Measurements from ENCODE around the gene MRAS. TPM values are rescaled to one million over a fixed set of nuclear protein-coding genes. Genes with fewer than 3 reads are reported as not detected.
A peak's percentile ranks its signal among the peaks of the same experiment; 100 is the strongest.

Gene MRAS
- total and polyA plus RNA-seq, 11 donors = 112 to 413 (median 252) TPM

- ATAC-seq (no peak), DNase-seq (no peak)
- H3K36me3 ChIP-seq = peaks cover 0 to 42% (median 38%) of the 10 kb centered on the region in 9 donors
- no peak overlapping the region for H3K4me3 ChIP-seq
- intact Hi-C loops (cut with DNase I) = no loop called here
- TF ChIP-seq CTCF (IDR thresholded peaks at IDR 0.05) = no peak
- TF ChIP-seq POLR2A (IDR thresholded peaks at IDR 0.05) = no peak
- 80 to 87% (median 83%) methylated on average over 2 of the region's 2 CpGs for WGBS, 4 donors
- H3K27me3 ChIP-seq = no peaks in the 10 kb centered on the region
- peaks cover 0 to 19% (median 2%) of the 10 kb centered on the region in 12 donors for H3K4me1 ChIP-seq
- no peak overlapping the region for H3K27ac ChIP-seq
- no peaks in the 10 kb centered on the region for H3K9me3 ChIP-seq
These were observed 58.2 kb downstream of the MRAS start for GRCh38 chr3:138406606-138407005.

- TF ChIP-seq CTCF (IDR thresholded peaks at IDR 0.05) = no peak
- no peak for TF ChIP-seq POLR2A (IDR thresholded peaks at IDR 0.05)
- intact Hi-C loops (cut with DNase I) = no loop called here
These were observed 59.0 kb downstream of the MRAS start for GRCh38 chr3:138407236-138407907.

GRCh38 chr3:138408751-138409570 is 60.6 kb downstream of the MRAS start:
- 56 to 65% (median 61%) methylated on average over 7 of the region's 7 CpGs for whole genome bisulfite sequencing, 4 donors
- ATAC-seq = peak in 3 of 4 donors; percentile 8 to 25 (median 22)
- DNase-seq = no peak
- TF ChIP-seq POLR2A (IDR thresholded peaks at IDR 0.05) = no peak
- TF ChIP-seq CTCF (IDR thresholded peaks at IDR 0.05) = no peak
- H3K4me3 ChIP-seq = no peak overlapping the region
- peaks cover 0 to 20% (median 4%) of the 10 kb centered on the region in 12 donors for H3K4me1 ChIP-seq
- no peak overlapping the region for H3K27ac ChIP-seq
- H3K36me3 ChIP-seq = peaks cover 0 to 19% (median 15%) of the 10 kb centered on the region in 9 donors
- H3K27me3 ChIP-seq = no peaks in the 10 kb centered on the region
- H3K9me3 ChIP-seq = no peaks in the 10 kb centered on the region
- intact Hi-C loops (cut with DNase I) = no loop called here

More at GRCh38 chr3:138407236-138407907, 59.0 kb downstream of the MRAS start:
- H3K27me3 ChIP-seq = no peaks in the 10 kb centered on the region
- no peak for ATAC-seq
- peaks cover 0 to 12% (median 2%) of the 10 kb centered on the region in 12 donors for H3K4me1 ChIP-seq
- 75 to 79% (median 77%) methylated on average over 3 of the region's 3 CpGs for WGBS, 4 donors
- DNase-seq = no peak
- H3K4me3 ChIP-seq = no peak overlapping the region
- H3K36me3 ChIP-seq = peaks cover 0 to 34% (median 30%) of the 10 kb centered on the region in 9 donors
- H3K9me3 ChIP-seq = no peaks in the 10 kb centered on the region
- H3K27ac ChIP-seq = no peak overlapping the region
